CD8-positive, alpha-beta memory T cell (primary cell): ENCODE measurements around the gene EXO1. TPM values are rescaled to one million over a fixed set of nuclear protein-coding genes. Genes with fewer than 3 reads are reported as not detected.

Experiments used
- CTCF ChIA-PET: fragments of 350-600 bp; sonication (Branson Sonifier 250); formaldehyde crosslinking; loops from one replicate; lab custom pipeline; 2021; ENCODE audit warnings: antibody characterized with exemption; lab: Charles Lee
- POLR2A ChIA-PET: fragments of 350-600 bp; sonication (Branson Sonifier 250); formaldehyde crosslinking; loops from one replicate; lab custom pipeline; 2021; ENCODE audit warnings: antibody characterized with exemption; lab: Charles Lee
- DNase-seq, 5 donors: peaks; one replicate each; pipeline versions ENCODE4 v3.0.0 to v3.0.0-alpha.2; 2020 to 2022; ENCODE audit warnings: mixed read lengths in 1 of 5
- H3K27ac ChIP-seq: one replicate; pipeline ENCODE4 v1.7.0; 2013; ENCODE audit warnings: low read depth, mild to moderate bottlenecking, low read length, moderate library complexity
- H3K27me3 ChIP-seq: 2 replicates; pipeline ENCODE4 v1.7.0; 2013; ENCODE audit warnings: low read length, mild to moderate bottlenecking; ENCODE audit not compliant: insufficient read depth, poor library complexity, severe bottlenecking
- H3K36me3 ChIP-seq: 2 replicates; pipeline ENCODE4 v1.7.0; 2013; ENCODE audit warnings: mild to moderate bottlenecking, low read length, moderate library complexity; ENCODE audit not compliant: insufficient read depth
- H3K4me1 ChIP-seq: 2 replicates; pipeline ENCODE4 v1.7.0; 2013; ENCODE audit warnings: mild to moderate bottlenecking, low read length, moderate library complexity; ENCODE audit not compliant: insufficient read depth
- H3K4me3 ChIP-seq: 2 replicates; pipeline ENCODE4 v1.7.0; 2013; ENCODE audit warnings: mild to moderate bottlenecking, low read length
- H3K9me3 ChIP-seq: 2 replicates; pipeline ENCODE4 v1.7.0; 2013; ENCODE audit warnings: mild to moderate bottlenecking, low read length
- H3K27ac Mint-ChIP-seq, 8 donors: one replicate each; pipeline ENCODE4 v1.8.0; 2020 to 2021; ENCODE audit warnings: mixed read lengths in 8 of 8, mild to moderate bottlenecking in 6 of 8, inconsistent platforms in 3 of 8, moderate library complexity in 3 of 8
- H3K27me3 Mint-ChIP-seq, 2 donors: one replicate each; pipeline ENCODE4 v1.8.0; 2020 to 2021; ENCODE audit warnings: mixed read lengths in 2 of 2, mild to moderate bottlenecking in 1 of 2, moderate library complexity in 1 of 2
- H3K36me3 Mint-ChIP-seq, 3 donors: one replicate each; pipeline ENCODE4 v1.8.0; 2020 to 2021; ENCODE audit warnings: mixed read lengths in 3 of 3, inconsistent platforms in 1 of 3, mild to moderate bottlenecking in 1 of 3
- H3K4me1 Mint-ChIP-seq, 3 donors: one replicate each; pipeline ENCODE4 v1.8.0; 2020 to 2021; ENCODE audit warnings: mixed read lengths in 3 of 3, inconsistent platforms in 1 of 3, mild to moderate bottlenecking in 1 of 3
- H3K4me3 Mint-ChIP-seq, 7 donors: one replicate each; pipeline ENCODE4 v1.8.0; 2020 to 2021; ENCODE audit warnings: mixed read lengths in 7 of 7, mild to moderate bottlenecking in 6 of 7, moderate library complexity in 4 of 7, inconsistent platforms in 2 of 7
- H3K9me3 Mint-ChIP-seq, 5 donors: one replicate each; pipeline ENCODE4 v1.8.0; 2020 to 2022; ENCODE audit warnings: mixed read lengths in 5 of 5, mild to moderate bottlenecking in 3 of 5, moderate library complexity in 2 of 5, inconsistent platforms in 1 of 5
- polyA plus RNA-seq: library from polyadenylated mRNA; unstranded; fragments of 300-500 nt; fragmentation: Illumina TruSeq; gene quantifications from one replicate; pipeline ENCODE4 v1.2.3, GENCODE V29; 2021
- total RNA-seq, 2 experiments: library from RNA; stranded (reverse); gene quantifications; one replicate each; pipeline ENCODE4 v1.2.3, GENCODE V29; 2021

The EXO1 gene
- total and polyA plus RNA-seq, 3 experiments from 2014 or later: 0.49 to 76.1 (median 65.8) TPM

DNA sequence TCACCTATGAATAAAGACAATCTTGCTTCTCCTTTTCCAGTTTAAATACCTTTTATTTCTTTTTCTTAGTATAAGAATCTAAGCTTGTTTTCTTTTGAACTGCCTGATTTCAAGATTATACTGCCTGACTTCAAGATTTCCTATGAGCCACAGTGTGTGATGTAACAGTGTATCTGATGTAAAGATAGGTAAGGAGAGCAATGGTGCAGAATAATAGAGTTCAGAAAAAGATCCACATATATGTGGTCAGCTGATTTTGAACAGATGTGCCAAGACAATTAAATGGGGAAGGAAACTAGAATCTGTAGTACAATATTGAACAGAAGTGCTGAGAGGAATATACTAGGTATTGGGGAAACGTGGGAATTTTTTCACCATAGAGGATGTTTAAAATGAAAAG, 21.0 kb downstream of the EXO1 start:
- no peak for DNase-seq
- ChIA-PET POLR2A (no interaction called here), CTCF (no interaction called here)
- no peaks in the 10 kb centered on the region for H3K4me1 ChIP-seq
- Mint-ChIP-seq H3K36me3 (peaks cover 0 to 2% (median 0%) of the 10 kb centered on the region in 3 donors), H3K27me3 (no peaks in the 10 kb centered on the region), H3K4me1 (no peaks in the 10 kb centered on the region), H3K9me3 (no peaks in the 10 kb centered on the region), H3K27ac (no peak overlapping the region), H3K4me3 (no peak overlapping the region)
- no peaks in the 10 kb centered on the region for H3K9me3 ChIP-seq
- H3K36me3 ChIP-seq: no peaks in the 10 kb centered on the region
- no peak overlapping the region for H3K27ac ChIP-seq
- H3K27me3 ChIP-seq: no peaks in the 10 kb centered on the region
- H3K4me3 ChIP-seq: no peak overlapping the region

DNA sequence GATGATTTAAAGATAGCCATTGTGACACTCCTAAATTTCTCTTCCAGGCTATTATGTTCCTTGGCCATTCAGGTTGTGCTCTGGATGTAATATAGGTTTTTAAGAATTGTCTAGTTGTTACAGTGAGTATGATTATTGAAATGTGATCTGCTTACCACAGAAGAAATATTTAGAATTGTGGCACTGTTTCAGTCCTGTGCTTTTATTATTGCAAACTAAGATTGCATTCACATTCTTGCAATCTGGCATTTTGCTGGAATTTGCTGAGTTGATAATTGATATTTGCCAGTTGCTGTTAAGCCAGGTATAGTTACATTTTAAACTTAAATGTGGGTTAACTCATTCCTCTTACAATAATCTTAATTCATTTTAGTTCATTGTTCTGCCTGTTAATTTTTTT, 22.3 kb downstream of the EXO1 start:
- no peaks in the 10 kb centered on the region for H3K9me3 ChIP-seq
- Mint-ChIP-seq H3K4me1 (no peaks in the 10 kb centered on the region), H3K36me3 (peaks cover 0 to 2% (median 0%) of the 10 kb centered on the region in 3 donors), H3K9me3 (no peaks in the 10 kb centered on the region), H3K27ac (no peak overlapping the region), H3K27me3 (no peaks in the 10 kb centered on the region), H3K4me3 (no peak overlapping the region)
- H3K27ac ChIP-seq: no peak overlapping the region
- POLR2A ChIA-PET: no interaction called here
- CTCF ChIA-PET: no interaction called here
- no peaks in the 10 kb centered on the region for H3K27me3 ChIP-seq
- DNase-seq: no peak
- H3K4me3 ChIP-seq: no peak overlapping the region
- H3K36me3 ChIP-seq: no peaks in the 10 kb centered on the region
- H3K4me1 ChIP-seq: no peaks in the 10 kb centered on the region

DNA sequence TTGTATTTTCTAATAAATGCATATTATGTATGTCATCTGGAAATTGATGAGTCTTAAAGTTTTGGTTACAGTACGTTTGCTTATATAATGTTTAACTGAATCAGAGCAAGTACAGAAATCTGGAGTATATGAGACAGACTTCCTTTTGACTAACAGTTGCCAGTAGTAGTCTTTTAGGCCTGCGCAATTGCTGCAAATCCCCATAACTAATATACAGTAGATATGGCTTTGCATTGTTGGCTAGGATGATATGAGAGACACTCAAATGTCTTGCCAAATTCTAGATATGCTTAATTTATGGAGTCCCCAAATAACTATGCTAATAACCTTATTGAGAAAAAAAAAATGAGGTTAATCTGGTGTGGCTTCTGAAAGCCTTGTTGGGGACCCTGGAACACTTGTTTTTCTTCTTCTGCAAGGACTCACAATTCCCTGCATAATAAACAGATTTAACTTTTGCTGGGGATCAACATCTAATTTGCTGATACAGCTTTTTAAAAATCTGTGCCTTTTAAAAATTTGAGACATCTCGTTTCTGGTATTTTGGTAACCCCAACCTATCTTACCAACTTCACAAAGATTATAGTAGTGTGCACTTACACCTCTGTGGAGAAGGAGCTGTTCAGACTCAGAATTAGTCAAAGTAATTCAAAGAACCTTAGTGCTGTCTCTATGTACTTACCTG, 22.9 kb downstream of the EXO1 start:
- CTCF ChIA-PET: no interaction called here
- peaks cover 0 to under 1% (median 0%) of the 10 kb centered on the region in 3 donors for H3K36me3 Mint-ChIP-seq
- POLR2A ChIA-PET: no interaction called here

DNA sequence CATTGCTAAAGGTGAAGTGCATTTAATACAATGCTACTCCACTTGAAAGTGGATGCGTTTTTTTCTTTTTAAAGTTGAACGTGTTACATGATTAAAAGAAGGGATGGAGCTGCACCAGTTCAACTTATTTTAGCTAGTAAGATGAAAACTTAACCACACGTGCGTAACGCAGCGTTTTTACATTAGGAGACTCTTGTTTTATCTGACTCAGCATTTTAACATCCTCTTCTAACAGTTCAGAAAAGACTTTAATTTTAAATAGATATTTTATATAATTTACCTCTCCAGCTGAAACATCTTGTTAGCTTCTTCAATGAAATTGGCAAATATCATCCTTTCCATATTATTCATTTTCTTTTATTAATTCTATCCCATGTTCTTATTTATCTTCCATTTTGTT, 33.4 kb downstream of the EXO1 start:
- Mint-ChIP-seq H3K9me3 (peaks cover 0 to 3% (median 0%) of the 10 kb centered on the region in 5 donors), H3K27ac (no peak overlapping the region), H3K4me3 (no peak overlapping the region), H3K27me3 (no peaks in the 10 kb centered on the region), H3K4me1 (peaks cover 0 to 4% (median 0%) of the 10 kb centered on the region in 3 donors), H3K36me3 (no peaks in the 10 kb centered on the region)
- ChIA-PET CTCF (no interaction called here), POLR2A (no interaction called here)
- H3K36me3 ChIP-seq: no peaks in the 10 kb centered on the region
- no peak overlapping the region for H3K27ac ChIP-seq
- DNase-seq: no peak
- no peak overlapping the region for H3K4me3 ChIP-seq
- no peaks in the 10 kb centered on the region for H3K27me3 ChIP-seq
- H3K9me3 ChIP-seq: no peaks in the 10 kb centered on the region
- H3K4me1 ChIP-seq: no peaks in the 10 kb centered on the region

More for the DNA sequence above, 22.9 kb downstream of the EXO1 start:
- Histone ChIP-seq H3K4me1 (no peaks in the 10 kb centered on the region), H3K4me3 (no peak overlapping the region), H3K36me3 (no peaks in the 10 kb centered on the region), H3K27ac (no peak overlapping the region), H3K27me3 (no peaks in the 10 kb centered on the region), H3K9me3 (no peaks in the 10 kb centered on the region)
- no peaks in the 10 kb centered on the region for H3K27me3 Mint-ChIP-seq
- no peaks in the 10 kb centered on the region for H3K9me3 Mint-ChIP-seq
- H3K27ac Mint-ChIP-seq: no peak overlapping the region
- no peaks in the 10 kb centered on the region for H3K4me1 Mint-ChIP-seq
- no peak overlapping the region for H3K4me3 Mint-ChIP-seq
- no peak for DNase-seq

DNA sequence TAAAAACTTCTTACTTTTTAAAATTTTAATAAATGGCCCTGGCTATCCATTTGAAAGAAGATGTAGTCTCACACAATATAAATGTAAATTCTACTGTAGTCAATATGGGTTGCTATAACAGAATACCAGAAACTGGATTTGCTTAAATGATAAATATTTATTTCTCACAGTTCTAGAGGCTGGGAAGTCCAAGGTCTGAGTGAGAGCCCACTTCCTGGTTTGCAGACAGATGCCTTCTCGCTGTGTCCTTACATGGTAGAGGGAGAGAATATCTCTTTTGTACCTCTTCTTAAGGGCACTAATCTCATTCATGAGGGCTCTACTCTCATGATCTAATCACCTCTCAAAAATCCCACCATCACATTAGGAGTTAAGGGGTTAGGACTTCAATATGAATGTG, 35.2 kb downstream of the EXO1 start:
- no peaks in the 10 kb centered on the region for H3K36me3 ChIP-seq
- Mint-ChIP-seq H3K9me3 (peaks cover 0 to 3% (median 0%) of the 10 kb centered on the region in 5 donors), H3K4me3 (no peak overlapping the region), H3K27ac (no peak overlapping the region), H3K36me3 (no peaks in the 10 kb centered on the region), H3K4me1 (peaks cover 0 to 9% (median 0%) of the 10 kb centered on the region in 3 donors), H3K27me3 (no peaks in the 10 kb centered on the region)
- ChIA-PET POLR2A (no interaction called here), CTCF (no interaction called here)
- no peaks in the 10 kb centered on the region for H3K9me3 ChIP-seq
- H3K27me3 ChIP-seq: no peaks in the 10 kb centered on the region
- no peaks in the 10 kb centered on the region for H3K4me1 ChIP-seq
- H3K4me3 ChIP-seq: no peak overlapping the region
- DNase-seq: no peak
- H3K27ac ChIP-seq: no peak overlapping the region

DNA sequence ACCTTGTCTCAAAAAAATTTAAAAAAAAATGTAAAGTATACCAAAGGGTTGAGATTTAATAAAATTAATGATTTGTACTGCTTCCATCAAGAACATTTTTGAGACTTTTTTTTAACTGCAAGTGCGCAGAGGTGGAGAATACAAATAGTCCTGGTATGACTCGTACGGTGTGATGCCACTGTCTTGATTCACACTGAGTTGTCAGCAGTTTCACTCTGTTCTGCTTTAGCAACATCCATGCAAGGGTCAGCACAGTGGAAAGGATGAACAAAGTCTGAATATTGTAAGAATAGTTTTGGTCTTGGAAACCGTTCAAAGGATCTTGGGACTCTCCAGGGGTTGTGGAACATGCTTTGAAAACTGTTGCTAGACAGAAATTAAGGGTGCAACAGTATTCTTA, 40.2 kb downstream of the EXO1 start:
- Histone ChIP-seq H3K27ac (no peak overlapping the region), H3K4me1 (no peaks in the 10 kb centered on the region), H3K4me3 (no peak overlapping the region), H3K9me3 (no peaks in the 10 kb centered on the region), H3K36me3 (no peaks in the 10 kb centered on the region), H3K27me3 (no peaks in the 10 kb centered on the region)
- ChIA-PET POLR2A (no interaction called here), CTCF (interaction anchor here (1.3 kb wide), 1 partner anchor 11 kb away, joined by 3 read pairs; no protein-coding TSS in a partner anchor)
- H3K9me3 Mint-ChIP-seq: peaks cover 0 to 2% (median 0%) of the 10 kb centered on the region in 5 donors
- no peaks in the 10 kb centered on the region for H3K36me3 Mint-ChIP-seq
- H3K27me3 Mint-ChIP-seq: no peaks in the 10 kb centered on the region
- no peak overlapping the region for H3K27ac Mint-ChIP-seq
- H3K4me1 Mint-ChIP-seq: peaks cover 0 to 9% (median 0%) of the 10 kb centered on the region in 3 donors
- H3K4me3 Mint-ChIP-seq: no peak overlapping the region
- no peak for DNase-seq

DNA sequence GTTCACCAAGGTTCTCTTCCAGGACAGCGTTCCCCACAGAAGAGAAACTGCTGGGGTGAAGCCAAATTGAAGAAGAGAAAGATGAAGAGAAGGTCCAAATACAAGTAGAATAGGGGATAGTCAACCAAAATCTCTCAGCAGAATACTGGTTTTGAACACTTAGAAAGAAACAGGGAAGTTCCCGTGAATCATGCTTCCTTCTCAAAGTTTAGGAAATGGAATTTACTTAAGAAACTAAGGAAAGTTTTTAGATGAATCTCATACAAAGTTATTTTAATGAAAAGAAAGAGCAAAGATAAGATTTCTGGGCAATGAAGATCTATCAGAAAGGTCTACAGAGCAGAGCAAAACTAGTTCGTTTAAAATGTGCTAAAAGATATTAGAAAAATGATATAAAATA, 43.3 kb downstream of the EXO1 start:
- POLR2A ChIA-PET: no interaction called here

DNA sequence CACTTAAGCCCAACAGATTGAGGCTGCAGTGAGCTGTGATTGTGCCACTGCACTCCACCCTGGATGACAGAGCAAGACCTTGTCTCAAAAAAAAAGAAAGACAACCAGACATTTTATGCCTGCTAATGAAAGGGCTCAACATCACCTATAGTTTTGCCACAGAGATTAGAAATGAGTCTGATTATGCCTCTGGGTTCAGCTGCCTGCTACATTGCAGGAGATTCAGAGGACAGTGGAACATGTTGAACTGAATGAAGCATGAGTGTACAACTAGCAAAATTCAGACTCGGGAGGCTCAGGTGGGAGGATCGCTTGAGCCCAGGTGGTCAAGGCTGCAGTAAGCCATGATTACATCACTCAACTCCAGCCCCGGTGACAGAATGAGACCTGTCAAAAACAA, 46.0 kb downstream of the EXO1 start:
- no peaks in the 10 kb centered on the region for H3K9me3 ChIP-seq
- H3K4me3 ChIP-seq: no peak overlapping the region
- no peaks in the 10 kb centered on the region for H3K27me3 Mint-ChIP-seq
- no peaks in the 10 kb centered on the region for H3K9me3 Mint-ChIP-seq
- no peak overlapping the region for H3K27ac Mint-ChIP-seq
- H3K4me1 Mint-ChIP-seq: no peaks in the 10 kb centered on the region
- H3K36me3 Mint-ChIP-seq: no peaks in the 10 kb centered on the region
- no peak overlapping the region for H3K27ac ChIP-seq
- ChIA-PET CTCF (no interaction called here), POLR2A (no interaction called here)
- H3K4me3 Mint-ChIP-seq: no peak overlapping the region
- no peaks in the 10 kb centered on the region for H3K27me3 ChIP-seq
- H3K36me3 ChIP-seq: no peaks in the 10 kb centered on the region
- no peaks in the 10 kb centered on the region for H3K4me1 ChIP-seq
- DNase-seq: no peak

More for the DNA sequence above, 43.3 kb downstream of the EXO1 start:
- Histone ChIP-seq H3K27me3 (no peaks in the 10 kb centered on the region), H3K9me3 (no peaks in the 10 kb centered on the region), H3K4me1 (no peaks in the 10 kb centered on the region), H3K27ac (no peak overlapping the region), H3K36me3 (no peaks in the 10 kb centered on the region), H3K4me3 (no peak overlapping the region)
- Mint-ChIP-seq H3K27me3 (no peaks in the 10 kb centered on the region), H3K27ac (peak overlapping the region in 1 of 8 donors; percentile 52), H3K36me3 (no peaks in the 10 kb centered on the region), H3K4me1 (peaks cover 0 to 6% (median 0%) of the 10 kb centered on the region in 3 donors), H3K4me3 (no peak overlapping the region), H3K9me3 (no peaks in the 10 kb centered on the region)
- CTCF ChIA-PET: no interaction called here
- DNase-seq: no peak
